GM18907 (cell line): ENCODE results near the gene TPSB2.

Experiments
- ATAC-seq: cut with Tn5 transposase; IDR thresholded peaks from one replicate; pipeline ENCODE4 v1.9.1; 2021; ENCODE audit warnings: mild to moderate bottlenecking, moderate library complexity; ENCODE audit not compliant: unreplicated experiment

The TPSB2 gene

GRCh38 chr16:1221628-1222552, 8.1 kb downstream of the TPSB2 start:
- ATAC-seq: no peak

- no peak for ATAC-seq
These were observed 8.9 kb downstream of the TPSB2 start for GRCh38 chr16:1220841-1221627.

DNA sequence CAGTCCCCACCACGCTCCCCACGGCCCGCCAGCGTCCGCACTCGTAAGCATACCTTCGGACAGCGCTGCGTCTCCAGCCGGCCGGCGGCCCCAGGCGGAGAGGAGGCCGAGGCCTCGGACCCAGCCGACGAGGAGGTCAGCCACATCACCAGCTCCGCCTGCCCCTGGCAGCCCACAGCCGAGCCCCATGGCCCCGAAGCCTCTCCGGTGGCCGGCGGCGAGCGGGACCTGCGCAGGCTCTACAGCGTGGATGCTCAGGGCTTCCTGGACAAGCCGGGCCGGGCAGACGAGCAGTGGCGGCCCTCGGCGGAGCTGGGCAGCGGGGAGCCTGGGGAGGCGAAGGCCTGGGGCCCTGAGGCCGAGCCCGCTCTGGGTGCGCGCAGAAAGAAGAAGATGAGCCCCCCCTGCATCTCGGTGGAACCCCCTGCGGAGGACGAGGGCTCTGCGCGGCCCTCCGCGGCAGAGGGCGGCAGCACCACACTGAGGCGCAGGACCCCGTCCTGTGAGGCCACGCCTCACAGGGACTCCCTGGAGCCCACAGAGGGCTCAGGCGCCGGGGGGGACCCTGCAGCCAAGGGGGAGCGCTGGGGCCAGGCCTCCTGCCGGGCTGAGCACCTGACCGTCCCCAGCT, 9.8 kb downstream of the TPSB2 start:
- ATAC-seq: no peak

GRCh38 chr16:1218930-1219611, 10.9 kb downstream of the TPSB2 start:
- no peak for ATAC-seq

DNA sequence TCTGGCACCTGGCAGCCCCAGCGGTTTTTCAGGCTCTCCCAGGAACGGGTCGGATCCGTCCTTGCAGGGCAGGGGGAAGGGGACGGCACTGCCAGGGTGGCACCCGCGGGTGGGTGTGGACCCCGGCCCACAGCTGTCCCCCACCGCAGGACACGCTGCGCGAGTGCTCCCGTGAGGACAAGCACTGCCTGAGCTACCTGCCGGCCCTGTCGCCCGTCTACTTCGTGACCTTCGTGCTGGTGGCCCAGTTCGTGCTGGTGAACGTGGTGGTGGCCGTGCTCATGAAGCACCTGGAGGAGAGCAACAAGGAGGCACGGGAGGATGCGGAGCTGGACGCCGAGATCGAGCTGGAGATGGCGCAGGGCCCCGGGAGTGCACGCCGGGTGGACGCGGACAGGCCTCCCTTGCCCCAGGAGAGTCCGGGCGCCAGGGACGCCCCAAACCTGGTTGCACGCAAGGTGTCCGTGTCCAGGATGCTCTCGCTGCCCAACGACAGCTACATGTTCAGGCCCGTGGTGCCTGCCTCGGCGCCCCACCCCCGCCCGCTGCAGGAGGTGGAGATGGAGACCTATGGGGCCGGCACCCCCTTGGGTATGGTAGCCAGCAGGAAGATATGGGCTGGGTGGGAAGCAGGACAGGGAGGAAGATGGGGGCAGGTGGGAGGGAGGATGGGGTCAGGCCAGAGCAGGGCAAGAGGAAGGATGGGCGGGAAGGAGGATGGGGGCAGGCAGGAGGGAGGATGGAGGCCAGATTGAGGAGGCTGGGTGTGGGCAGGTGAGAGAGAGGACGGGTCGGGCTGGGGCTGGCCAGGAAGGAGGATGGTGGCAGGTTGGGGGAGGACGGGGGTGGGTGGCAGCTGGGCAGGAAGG, 11.7 kb downstream of the TPSB2 start:
- no peak for ATAC-seq

- no peak for ATAC-seq
These were observed 12.5 kb downstream of the TPSB2 start for GRCh38 chr16:1217526-1217925.

DNA sequence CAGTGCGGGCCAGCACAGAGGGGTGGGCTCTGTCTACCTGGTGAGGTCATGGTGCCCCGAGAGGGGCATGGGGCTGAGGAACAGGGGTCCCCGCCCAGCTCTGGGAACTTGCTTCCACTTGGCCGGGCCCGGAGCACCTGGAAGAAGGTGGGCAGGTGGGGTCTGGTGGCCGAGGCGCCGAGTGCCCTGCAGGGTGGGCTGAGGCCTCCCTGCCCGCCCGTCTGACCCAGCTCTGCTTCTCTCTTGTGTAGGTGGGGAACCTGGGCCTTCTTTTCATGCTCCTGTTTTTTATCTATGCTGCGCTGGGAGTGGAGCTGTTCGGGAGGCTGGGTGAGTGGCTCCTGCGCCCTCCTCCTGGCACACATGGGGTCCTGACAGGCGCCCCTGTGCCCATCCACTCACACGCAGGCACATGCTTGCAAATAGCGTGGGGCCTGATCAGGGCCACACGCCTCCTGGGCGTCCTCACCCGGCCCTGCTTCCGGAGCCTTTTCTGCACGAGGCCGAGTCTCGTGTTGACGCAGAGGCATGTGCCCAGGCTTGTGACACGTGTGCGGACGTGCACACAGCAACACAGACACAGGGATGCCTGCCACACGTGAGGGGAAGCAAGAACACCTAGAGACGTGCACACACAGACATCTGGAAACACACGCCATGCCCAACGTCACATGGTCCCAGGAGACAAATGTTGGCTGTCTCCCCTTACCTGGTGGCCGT, 13.1 kb downstream of the TPSB2 start:
- ATAC-seq: no peak

- no peak for ATAC-seq
These were observed 13.7 kb downstream of the TPSB2 start for GRCh38 chr16:1216296-1216619.

- no peak for ATAC-seq
These were observed 14.2 kb downstream of the TPSB2 start for GRCh38 chr16:1215574-1216295.

DNA sequence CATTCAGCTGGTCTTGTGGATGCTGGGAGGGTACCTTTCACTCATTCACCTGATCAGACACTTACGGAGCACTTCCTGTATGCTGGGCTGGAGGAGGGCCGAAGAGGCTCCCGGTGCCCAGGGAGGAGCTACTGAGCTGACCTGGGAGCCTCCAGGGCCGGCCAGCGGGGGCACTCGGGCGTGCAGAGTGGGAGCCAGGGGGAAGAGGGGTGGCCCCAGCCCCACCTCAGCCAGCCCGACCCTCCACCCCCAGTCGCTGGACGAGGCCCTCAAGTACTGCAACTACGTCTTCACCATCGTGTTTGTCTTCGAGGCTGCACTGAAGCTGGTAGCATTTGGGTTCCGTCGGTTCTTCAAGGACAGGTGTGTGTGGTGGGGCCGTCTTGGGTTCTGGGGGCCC, 15.3 kb downstream of the TPSB2 start:
- no peak for ATAC-seq

- no peak for ATAC-seq
These were observed 16.1 kb downstream of the TPSB2 start for GRCh38 chr16:1213796-1214372.

GRCh38 chr16:1213231-1213630, 16.8 kb downstream of the TPSB2 start:
- no peak for ATAC-seq

DNA sequence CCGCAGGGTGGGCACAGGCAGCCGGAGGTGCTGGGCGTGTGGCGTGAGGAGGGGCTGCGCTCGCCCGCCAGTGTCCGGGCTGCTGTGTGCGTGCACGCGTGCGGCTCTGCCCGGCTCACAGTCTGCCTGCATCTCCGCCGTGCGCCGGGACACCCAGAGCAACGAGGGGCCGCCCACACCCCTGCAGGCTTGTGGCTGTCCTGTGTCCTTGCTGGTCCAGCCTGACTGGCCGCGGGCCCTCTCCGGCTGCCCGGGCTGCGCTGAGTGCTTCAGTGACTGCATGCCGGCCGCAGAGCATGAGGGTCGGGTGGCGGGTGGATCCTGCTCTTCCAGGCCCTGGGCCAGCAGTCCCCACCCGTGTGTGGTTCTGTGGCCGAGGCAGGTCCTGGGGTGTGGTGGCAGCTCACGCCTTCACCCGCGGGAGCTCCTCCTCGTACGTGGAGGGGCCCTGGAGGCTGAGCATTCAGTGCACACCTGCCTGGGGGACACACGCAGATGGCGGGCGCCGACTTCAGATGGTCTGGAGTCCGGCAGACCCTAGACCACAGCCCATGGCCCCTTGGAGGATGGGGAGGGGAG, 17.3 kb downstream of the TPSB2 start:
- no peak for ATAC-seq

DNA sequence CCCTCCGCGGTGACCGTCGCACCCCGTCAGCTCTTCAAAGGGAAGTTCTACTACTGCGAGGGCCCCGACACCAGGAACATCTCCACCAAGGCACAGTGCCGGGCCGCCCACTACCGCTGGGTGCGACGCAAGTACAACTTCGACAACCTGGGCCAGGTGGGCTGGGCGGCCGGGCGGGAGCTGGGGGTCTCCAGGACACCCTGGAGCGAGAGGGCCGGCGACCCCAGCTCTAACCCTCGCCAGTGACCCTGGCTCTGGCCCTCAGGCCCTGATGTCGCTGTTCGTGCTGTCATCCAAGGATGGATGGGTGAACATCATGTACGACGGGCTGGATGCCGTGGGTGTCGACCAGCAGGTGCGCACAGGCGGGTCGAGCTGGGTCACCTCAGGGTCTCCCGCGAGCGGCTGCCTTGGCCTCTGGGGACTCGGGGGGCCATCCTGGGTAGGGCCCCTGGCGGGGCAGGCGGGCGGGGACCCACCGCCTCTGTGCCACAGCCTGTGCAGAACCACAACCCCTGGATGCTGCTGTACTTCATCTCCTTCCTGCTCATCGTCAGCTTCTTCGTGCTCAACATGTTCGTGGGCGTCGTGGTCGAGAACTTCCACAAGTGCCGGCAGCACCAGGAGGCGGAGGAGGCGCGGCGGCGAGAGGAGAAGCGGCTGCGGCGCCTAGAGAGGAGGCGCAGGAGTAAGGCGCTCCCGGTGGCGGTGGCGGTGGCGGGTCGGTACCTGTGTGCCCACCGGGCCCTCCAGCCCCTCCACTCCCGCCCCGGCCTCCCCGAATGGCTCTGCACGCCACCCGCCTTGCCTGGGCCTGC, 18.3 kb downstream of the TPSB2 start:
- no peak for ATAC-seq

- no peak for ATAC-seq
These were observed 19.5 kb downstream of the TPSB2 start for GRCh38 chr16:1210461-1210860.

- ATAC-seq: no peak
These were observed 20.9 kb downstream of the TPSB2 start for GRCh38 chr16:1209081-1209480.

DNA sequence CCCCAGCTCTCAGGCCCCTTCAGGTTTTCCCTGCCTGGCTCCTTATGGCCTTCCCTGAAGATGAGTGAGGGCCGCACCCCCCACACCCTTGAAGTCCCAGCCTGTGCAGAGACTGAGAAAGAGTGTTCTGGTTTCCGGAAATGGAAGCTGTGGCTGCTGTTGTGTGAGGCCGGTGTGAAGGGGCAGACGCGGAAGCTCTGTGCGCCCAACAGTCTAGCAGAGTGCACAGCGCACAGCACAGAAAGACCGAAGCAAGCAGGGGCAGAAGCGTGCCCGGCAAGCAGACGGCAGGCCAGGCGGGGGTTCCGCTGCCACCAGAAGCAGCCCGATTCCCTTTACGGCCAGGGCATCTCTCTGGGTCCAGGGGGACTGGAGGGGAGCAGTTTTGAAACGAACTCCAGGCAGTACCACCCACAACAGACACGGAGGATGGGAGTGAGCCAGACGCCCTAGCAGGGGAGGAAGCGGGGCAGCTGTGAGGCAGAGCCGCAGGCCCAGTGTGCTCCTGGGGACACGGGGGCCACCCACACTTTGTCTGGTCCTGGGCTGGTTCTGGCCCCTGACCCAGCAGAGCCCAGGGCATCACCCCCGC, 21.6 kb downstream of the TPSB2 start:
- ATAC-seq: no peak
